ENCODE measurements around the gene SIGLEC11. TPM values are rescaled to one million over a fixed set of nuclear protein-coding genes. Genes with fewer than 3 reads are reported as not detected.
"Not testable (repeated sequence)": the region's sequence is repeated elsewhere in the genome, so short reads cannot be mapped to it uniquely, and the experiment has no call there.

Gene SIGLEC11
- total and polyA plus RNA-seq, 4 donors: 0.49 to 8.9 (median 3.3) TPM

DNA sequence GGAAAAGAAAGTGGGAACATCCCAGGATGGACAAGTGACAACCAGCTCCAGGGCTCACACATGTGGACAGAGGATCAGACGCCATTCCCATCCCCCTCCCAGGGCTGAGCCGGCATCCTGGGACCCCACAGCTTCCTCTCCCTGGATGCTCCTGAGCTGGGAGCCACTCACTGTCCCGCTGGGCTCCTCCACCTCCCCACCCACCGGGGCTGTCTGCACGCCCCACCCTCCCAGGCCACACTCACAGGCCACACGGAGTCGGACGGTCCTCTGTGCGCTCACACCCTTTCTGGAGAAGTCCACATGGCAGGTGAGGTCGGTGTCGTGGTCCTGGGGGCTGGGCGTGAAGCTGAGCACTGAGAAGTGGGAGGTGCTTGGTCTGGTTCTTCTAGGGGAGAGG lies 1.1 kb downstream of the SIGLEC11 start:
- WGBS: 24% methylated on average over 2 of the region's 12 CpGs
- H3K9me3 ChIP-seq (ENCODE audit: control insufficient read depth in 4 of 4, low read length in 3 of 4); DNase-seq (ENCODE audit: low spot score); H3K27me3 ChIP-seq (ENCODE audit: control insufficient read depth in 4 of 4, insufficient read depth in 4 of 4, low read length in 3 of 4); H3K4me1 ChIP-seq (ENCODE audit: control insufficient read depth in 4 of 4, insufficient read depth in 4 of 4, low read length in 3 of 4); H3K27ac ChIP-seq (ENCODE audit: low read depth in 1 of 2, low read length in 2 of 2); H3K9ac ChIP-seq (ENCODE audit: low read depth in 1 of 2, low read length in 2 of 2); H3K4me3 ChIP-seq (ENCODE audit: low read depth in 1 of 3, low read length in 3 of 3); H3K36me3 ChIP-seq (ENCODE audit: control insufficient read depth in 4 of 4, insufficient read depth in 3 of 4, low read depth in 1 of 4, low read length in 3 of 4): not testable (repeated sequence)

DNA sequence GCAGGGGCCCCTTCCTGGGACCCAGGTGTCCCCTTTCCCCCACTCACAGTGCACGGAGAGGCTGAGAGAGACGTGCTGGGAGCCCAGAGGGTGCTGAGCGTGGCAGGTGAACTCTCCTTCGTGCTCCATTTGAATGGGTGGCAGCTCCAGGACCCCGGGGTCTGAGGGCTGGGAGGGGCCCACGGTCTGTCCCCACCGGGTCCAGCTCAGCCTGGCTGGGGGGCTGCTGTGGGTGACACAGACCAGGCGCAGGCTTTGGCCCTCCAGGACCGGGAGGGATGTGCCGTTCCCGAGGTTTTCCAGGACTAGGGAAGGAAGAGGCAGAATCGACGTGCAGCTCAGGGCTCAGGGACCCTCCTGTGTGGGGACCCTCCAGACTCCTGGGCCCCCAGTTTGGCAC lies 2.4 kb downstream of the SIGLEC11 start:
- WGBS: 64% methylated on average over 13 of the region's 13 CpGs
- not testable (repeated sequence) for H3K9ac ChIP-seq (ENCODE audit: low read depth in 1 of 2, low read length in 2 of 2); H3K36me3 ChIP-seq (ENCODE audit: control insufficient read depth in 4 of 4, insufficient read depth in 3 of 4, low read depth in 1 of 4, low read length in 3 of 4); H3K9me3 ChIP-seq (ENCODE audit: control insufficient read depth in 4 of 4, low read length in 3 of 4); H3K4me3 ChIP-seq (ENCODE audit: low read depth in 1 of 3, low read length in 3 of 3); H3K27me3 ChIP-seq (ENCODE audit: control insufficient read depth in 4 of 4, insufficient read depth in 4 of 4, low read length in 3 of 4); DNase-seq (ENCODE audit: low spot score); H3K27ac ChIP-seq (ENCODE audit: low read depth in 1 of 2, low read length in 2 of 2)
- peaks cover 0 to 17% (median 10%) of the 10 kb centered on the region in 4 donors for H3K4me1 ChIP-seq (ENCODE audit: control insufficient read depth in 4 of 4, insufficient read depth in 4 of 4, low read length in 3 of 4)

- not testable (repeated sequence) for H3K27ac ChIP-seq (ENCODE audit: low read depth in 1 of 2, low read length in 2 of 2); H3K27me3 ChIP-seq (ENCODE audit: control insufficient read depth in 4 of 4, insufficient read depth in 4 of 4, low read length in 3 of 4); H3K9ac ChIP-seq (ENCODE audit: low read depth in 1 of 2, low read length in 2 of 2); H3K9me3 ChIP-seq (ENCODE audit: control insufficient read depth in 4 of 4, low read length in 3 of 4); H3K4me3 ChIP-seq (ENCODE audit: low read depth in 1 of 3, low read length in 3 of 3); H3K36me3 ChIP-seq (ENCODE audit: control insufficient read depth in 4 of 4, insufficient read depth in 3 of 4, low read depth in 1 of 4, low read length in 3 of 4); DNase-seq (ENCODE audit: low spot score)
- WGBS: 55% methylated on average over 9 of the region's 9 CpGs
- H3K4me1 ChIP-seq (ENCODE audit: control insufficient read depth in 4 of 4, insufficient read depth in 4 of 4, low read length in 3 of 4): peaks cover 0 to 17% (median 11%) of the 10 kb centered on the region in 4 donors
These were observed 2.8 kb downstream of the SIGLEC11 start for GRCh38 chr19:49958144-49958543.

DNA sequence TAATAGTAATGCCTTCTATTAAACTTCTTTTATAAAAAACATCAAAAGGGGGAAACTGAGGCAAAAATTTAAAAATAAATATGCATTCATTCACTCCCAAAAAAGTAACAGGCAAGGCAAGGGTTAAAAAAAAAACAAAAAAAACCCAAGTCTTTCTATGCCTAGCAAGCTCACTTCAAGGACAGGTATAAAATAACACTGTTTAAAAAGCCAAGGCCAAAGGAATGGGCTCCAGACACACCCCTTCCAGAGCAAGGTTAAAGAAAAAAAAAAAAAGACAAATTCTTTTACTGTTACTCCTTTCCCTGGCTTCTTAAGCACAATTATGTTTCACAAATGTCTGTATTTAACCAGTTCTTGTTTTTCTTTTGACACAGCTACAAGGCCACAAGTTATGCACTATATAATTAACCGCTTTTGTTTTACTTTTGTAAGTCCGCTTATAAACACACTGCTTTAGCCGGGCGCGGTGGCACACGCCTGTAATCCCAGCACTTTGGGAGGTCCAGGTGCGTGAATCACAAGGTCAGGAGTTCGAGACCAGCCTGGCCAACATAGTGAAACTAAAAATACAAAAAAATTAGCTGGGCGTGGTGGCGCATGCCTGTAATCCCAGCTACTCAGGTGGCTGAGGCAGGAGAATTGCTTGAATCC lies 3.6 kb downstream of the SIGLEC11 start:
- TF ChIP-seq HNF4A (conservative IDR thresholded peaks at IDR 0.05) (no peak), CTCF (IDR thresholded peaks at IDR 0.05; ENCODE audit: low read depth, low read length, missing input control) (no peak), SP1 (IDR thresholded peaks at IDR 0.05) (no peak), GABPA (IDR thresholded peaks at IDR 0.05 in 1 of 2, conservative IDR thresholded peaks at IDR 0.05 in 1 of 2) (no peak), ATF3 (IDR thresholded peaks at IDR 0.05) (no peak), YY1 (IDR thresholded peaks at IDR 0.05) (no peak), RXRA (IDR thresholded peaks at IDR 0.05) (no peak)
- TF ChIP-seq, protein P1, sequence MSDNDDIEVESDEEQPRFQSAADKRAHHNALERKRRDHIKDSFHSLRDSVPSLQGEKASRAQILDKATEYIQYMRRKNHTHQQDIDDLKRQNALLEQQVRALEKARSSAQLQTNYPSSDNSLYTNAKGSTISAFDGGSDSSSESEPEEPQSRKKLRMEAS (IDR thresholded peaks at IDR 0.05): no peak
- TF ChIP-seq, protein P2, sequence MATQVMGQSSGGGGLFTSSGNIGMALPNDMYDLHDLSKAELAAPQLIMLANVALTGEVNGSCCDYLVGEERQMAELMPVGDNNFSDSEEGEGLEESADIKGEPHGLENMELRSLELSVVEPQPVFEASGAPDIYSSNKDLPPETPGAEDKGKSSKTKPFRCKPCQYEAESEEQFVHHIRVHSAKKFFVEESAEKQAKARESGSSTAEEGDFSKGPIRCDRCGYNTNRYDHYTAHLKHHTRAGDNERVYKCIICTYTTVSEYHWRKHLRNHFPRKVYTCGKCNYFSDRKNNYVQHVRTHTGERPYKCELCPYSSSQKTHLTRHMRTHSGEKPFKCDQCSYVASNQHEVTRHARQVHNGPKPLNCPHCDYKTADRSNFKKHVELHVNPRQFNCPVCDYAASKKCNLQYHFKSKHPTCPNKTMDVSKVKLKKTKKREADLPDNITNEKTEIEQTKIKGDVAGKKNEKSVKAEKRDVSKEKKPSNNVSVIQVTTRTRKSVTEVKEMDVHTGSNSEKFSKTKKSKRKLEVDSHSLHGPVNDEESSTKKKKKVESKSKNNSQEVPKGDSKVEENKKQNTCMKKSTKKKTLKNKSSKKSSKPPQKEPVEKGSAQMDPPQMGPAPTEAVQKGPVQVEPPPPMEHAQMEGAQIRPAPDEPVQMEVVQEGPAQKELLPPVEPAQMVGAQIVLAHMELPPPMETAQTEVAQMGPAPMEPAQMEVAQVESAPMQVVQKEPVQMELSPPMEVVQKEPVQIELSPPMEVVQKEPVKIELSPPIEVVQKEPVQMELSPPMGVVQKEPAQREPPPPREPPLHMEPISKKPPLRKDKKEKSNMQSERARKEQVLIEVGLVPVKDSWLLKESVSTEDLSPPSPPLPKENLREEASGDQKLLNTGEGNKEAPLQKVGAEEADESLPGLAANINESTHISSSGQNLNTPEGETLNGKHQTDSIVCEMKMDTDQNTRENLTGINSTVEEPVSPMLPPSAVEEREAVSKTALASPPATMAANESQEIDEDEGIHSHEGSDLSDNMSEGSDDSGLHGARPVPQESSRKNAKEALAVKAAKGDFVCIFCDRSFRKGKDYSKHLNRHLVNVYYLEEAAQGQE (IDR thresholded peaks at IDR 0.05): no peak
- TF ChIP-seq, protein P3, sequence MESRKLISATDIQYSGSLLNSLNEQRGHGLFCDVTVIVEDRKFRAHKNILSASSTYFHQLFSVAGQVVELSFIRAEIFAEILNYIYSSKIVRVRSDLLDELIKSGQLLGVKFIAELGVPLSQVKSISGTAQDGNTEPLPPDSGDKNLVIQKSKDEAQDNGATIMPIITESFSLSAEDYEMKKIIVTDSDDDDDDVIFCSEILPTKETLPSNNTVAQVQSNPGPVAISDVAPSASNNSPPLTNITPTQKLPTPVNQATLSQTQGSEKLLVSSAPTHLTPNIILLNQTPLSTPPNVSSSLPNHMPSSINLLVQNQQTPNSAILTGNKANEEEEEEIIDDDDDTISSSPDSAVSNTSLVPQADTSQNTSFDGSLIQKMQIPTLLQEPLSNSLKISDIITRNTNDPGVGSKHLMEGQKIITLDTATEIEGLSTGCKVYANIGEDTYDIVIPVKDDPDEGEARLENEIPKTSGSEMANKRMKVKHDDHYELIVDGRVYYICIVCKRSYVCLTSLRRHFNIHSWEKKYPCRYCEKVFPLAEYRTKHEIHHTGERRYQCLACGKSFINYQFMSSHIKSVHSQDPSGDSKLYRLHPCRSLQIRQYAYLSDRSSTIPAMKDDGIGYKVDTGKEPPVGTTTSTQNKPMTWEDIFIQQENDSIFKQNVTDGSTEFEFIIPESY (IDR thresholded peaks at IDR 0.05): no peak
- no peak for DNase-seq (ENCODE audit: low spot score)
- H3K9me3 ChIP-seq (ENCODE audit: control insufficient read depth in 4 of 4, low read length in 3 of 4): no peaks in the 10 kb centered on the region
- H3K4me1 ChIP-seq (ENCODE audit: control insufficient read depth in 4 of 4, insufficient read depth in 4 of 4, low read length in 3 of 4): peaks cover 0 to 20% (median 12%) of the 10 kb centered on the region in 4 donors
- H3K4me3 ChIP-seq (ENCODE audit: low read depth in 1 of 3, low read length in 3 of 3): no peak overlapping the region
- WGBS: 84% methylated on average over 10 of the region's 10 CpGs
- no peaks in the 10 kb centered on the region for H3K36me3 ChIP-seq (ENCODE audit: control insufficient read depth in 4 of 4, insufficient read depth in 3 of 4, low read depth in 1 of 4, low read length in 3 of 4)
- H3K27ac ChIP-seq (ENCODE audit: low read depth in 1 of 2, low read length in 2 of 2): no peak overlapping the region
- H3K9ac ChIP-seq (ENCODE audit: low read depth in 1 of 2, low read length in 2 of 2): no peak overlapping the region
- no peaks in the 10 kb centered on the region for H3K27me3 ChIP-seq (ENCODE audit: control insufficient read depth in 4 of 4, insufficient read depth in 4 of 4, low read length in 3 of 4)

All from liver (tissue), 9 donors.